Body of pancreas (tissue), 4 donors: ENCODE data around the gene ZCCHC18.

ENCODE experiments used
- POLR2A ChIP-seq, 3 donors: fragments of 450-650 bp; IDR thresholded peaks; one replicate each; pipeline ENCODE4 v1.6.1; 2016; ENCODE audit warnings: antibody characterized with exemption in 3 of 3, mild to moderate bottlenecking in 2 of 3
- TF ChIP-seq, protein P1 (sequence below), 7 experiments: fragments of 450-650 bp in 4 of 7; fragments of 200-600 bp in 3 of 7; sonication (generic) in 3 of 7; IDR thresholded peaks; one replicate each; pipeline ENCODE4 v1.5.1; 2016 to 2019; ENCODE audit warnings: antibody characterized with exemption in 7 of 7

DNA sequence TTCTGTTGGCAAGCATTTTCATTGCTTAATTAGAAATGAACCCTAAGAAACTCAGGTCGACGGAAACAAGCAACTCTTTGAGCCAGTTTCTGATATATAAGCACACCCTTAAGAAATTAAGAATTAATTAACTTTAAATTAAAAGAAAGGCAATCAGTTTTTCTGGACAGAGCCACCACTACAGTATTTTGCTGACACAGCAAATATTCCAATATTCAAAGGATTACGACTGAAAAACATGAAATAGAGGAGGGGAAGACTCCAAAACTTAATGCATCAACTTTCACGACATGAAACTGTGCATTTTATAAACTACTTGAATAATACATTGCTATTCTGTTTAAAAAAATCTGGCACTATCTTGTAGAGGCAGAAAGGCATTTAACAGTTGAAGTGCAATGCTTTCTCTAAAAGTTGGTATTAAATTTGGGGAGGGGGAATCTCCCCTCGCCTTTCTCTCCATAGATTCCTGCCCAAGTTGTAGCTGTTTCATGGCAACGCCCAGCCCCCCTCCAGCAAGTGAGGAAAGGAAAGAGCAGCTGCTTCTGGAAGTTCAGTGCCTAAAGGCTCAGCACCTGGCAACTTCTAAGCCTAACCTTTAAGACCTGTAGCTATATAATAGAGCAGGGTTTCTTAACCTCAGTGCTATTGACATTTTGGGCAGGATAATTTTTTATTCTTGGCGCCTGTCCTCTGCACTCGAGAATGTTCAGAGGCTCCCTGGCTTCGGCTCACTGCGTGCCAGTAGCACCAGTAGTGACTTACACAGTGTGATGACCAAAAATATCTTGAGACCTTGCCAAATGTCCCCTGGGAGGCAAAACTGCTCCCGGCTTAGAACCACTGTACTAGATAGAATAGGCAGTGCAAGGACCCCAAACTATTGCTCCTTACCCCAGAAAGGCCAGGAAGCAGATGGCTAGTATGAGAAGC, 6.7 kb upstream of the ZCCHC18 start:
- TF ChIP-seq, protein P1, sequence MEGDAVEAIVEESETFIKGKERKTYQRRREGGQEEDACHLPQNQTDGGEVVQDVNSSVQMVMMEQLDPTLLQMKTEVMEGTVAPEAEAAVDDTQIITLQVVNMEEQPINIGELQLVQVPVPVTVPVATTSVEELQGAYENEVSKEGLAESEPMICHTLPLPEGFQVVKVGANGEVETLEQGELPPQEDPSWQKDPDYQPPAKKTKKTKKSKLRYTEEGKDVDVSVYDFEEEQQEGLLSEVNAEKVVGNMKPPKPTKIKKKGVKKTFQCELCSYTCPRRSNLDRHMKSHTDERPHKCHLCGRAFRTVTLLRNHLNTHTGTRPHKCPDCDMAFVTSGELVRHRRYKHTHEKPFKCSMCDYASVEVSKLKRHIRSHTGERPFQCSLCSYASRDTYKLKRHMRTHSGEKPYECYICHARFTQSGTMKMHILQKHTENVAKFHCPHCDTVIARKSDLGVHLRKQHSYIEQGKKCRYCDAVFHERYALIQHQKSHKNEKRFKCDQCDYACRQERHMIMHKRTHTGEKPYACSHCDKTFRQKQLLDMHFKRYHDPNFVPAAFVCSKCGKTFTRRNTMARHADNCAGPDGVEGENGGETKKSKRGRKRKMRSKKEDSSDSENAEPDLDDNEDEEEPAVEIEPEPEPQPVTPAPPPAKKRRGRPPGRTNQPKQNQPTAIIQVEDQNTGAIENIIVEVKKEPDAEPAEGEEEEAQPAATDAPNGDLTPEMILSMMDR (IDR thresholded peaks at IDR 0.05): no peak
- no peak for TF ChIP-seq POLR2A (IDR thresholded peaks at IDR 0.05)
